OCI-LY1 (cell line): Measurements from ENCODE around the gene CDKN2AIPNL.

ENCODE experiments used
- H2AFZ ChIP-seq: fragments of 200-600 bp; sonication (generic), shearing (Covaris generic); 2 replicates; pipeline ENCODE4 v1.6.0; 2014; ENCODE audit warnings: antibody characterized with exemption, mild to moderate bottlenecking, low read length
- H3F3A ChIP-seq: fragments of 200-600 bp; sonication (generic), shearing (Covaris generic); 2 replicates; pipeline ENCODE4 v1.6.0; 2014; ENCODE audit warnings: mild to moderate bottlenecking, antibody characterized with exemption, low read length, moderate library complexity; ENCODE audit not compliant: insufficient read depth
- H3K27ac ChIP-seq: fragments of 200-600 bp; sonication (generic); 2 replicates; pipeline ENCODE4 v1.5.1; 2014; ENCODE audit warnings: low read length, mixed run types, mild to moderate bottlenecking, low read depth; ENCODE audit not compliant: poor library complexity, severe bottlenecking
- H3K27me3 ChIP-seq: fragments of 200-600 bp; sonication (generic); 2 replicates; pipeline ENCODE4 v1.6.0; 2014; ENCODE audit warnings: antibody characterized with exemption, mild to moderate bottlenecking, low read length, moderate library complexity; ENCODE audit not compliant: insufficient read depth
- H3K36me3 ChIP-seq: fragments of 200-600 bp; sonication (generic); 2 replicates; pipeline ENCODE4 v1.6.1; 2014; ENCODE audit warnings: mild to moderate bottlenecking, antibody characterized with exemption, low read length, moderate library complexity, mixed read lengths; ENCODE audit not compliant: insufficient read depth
- H3K4me1 ChIP-seq: fragments of 200-600 bp; sonication (generic); 2 replicates; pipeline ENCODE4 v1.5.1; 2014; ENCODE audit warnings: mild to moderate bottlenecking, low read length, moderate library complexity; ENCODE audit not compliant: insufficient read depth, severe bottlenecking
- H3K4me2 ChIP-seq: fragments of 200-600 bp; sonication (generic), shearing (Covaris generic); 2 replicates; pipeline ENCODE4 v1.6.1; 2014; ENCODE audit warnings: low read length
- H3K4me3 ChIP-seq: fragments of 200-600 bp; sonication (generic); 2 replicates; pipeline ENCODE4 v1.5.1; 2014; ENCODE audit warnings: low read length, low read depth, mild to moderate bottlenecking, mixed read lengths; ENCODE audit not compliant: poor library complexity, severe bottlenecking
- H3K79me2 ChIP-seq: fragments of 200-600 bp; shearing (Covaris generic); 2 replicates; pipeline ENCODE4 v1.6.1; 2016; ENCODE audit warnings: mixed run types, low read length, mixed read lengths; ENCODE audit not compliant: insufficient read depth
- H3K9ac ChIP-seq: fragments of 200-600 bp; sonication (generic), shearing (Covaris generic); 2 replicates; pipeline ENCODE4 v1.6.1; 2014; ENCODE audit warnings: mild to moderate bottlenecking, low read length, mixed read lengths
- H3K9me2 ChIP-seq: fragments of 200-600 bp; sonication (generic), shearing (Covaris generic); 2 replicates; pipeline ENCODE4 v1.6.1; 2014; ENCODE audit warnings: low read depth, mild to moderate bottlenecking, low read length, mixed read lengths
- H3K9me3 ChIP-seq: fragments of 200-600 bp; shearing (Covaris generic); 2 replicates; pipeline ENCODE4 v1.6.1; 2014; ENCODE audit warnings: low read length, mixed read lengths
- H4K20me1 ChIP-seq: fragments of 200-600 bp; sonication (generic), shearing (Covaris generic); 2 replicates; pipeline ENCODE4 v1.6.0; 2016; ENCODE audit warnings: mild to moderate bottlenecking, low read length; ENCODE audit not compliant: insufficient read depth
- CTCF ChIP-seq: fragments of 200-600 bp; sonication (generic), shearing (Covaris generic); IDR thresholded peaks from 2 replicates; pipeline ENCODE4 v1.5.1; 2017; ENCODE audit warnings: mild to moderate bottlenecking, antibody characterized with exemption, low read length, moderate library complexity, mixed read lengths
- EZH2 ChIP-seq: fragments of 200-600 bp; sonication (generic), shearing (Covaris generic); IDR thresholded peaks from 2 replicates; pipeline ENCODE4 v1.8.0; 2017; ENCODE audit warnings: borderline replicate concordance, mixed run types, mild to moderate bottlenecking, antibody characterized with exemption, low read length, moderate library complexity, mixed read lengths

CDKN2AIPNL gene

DNA sequence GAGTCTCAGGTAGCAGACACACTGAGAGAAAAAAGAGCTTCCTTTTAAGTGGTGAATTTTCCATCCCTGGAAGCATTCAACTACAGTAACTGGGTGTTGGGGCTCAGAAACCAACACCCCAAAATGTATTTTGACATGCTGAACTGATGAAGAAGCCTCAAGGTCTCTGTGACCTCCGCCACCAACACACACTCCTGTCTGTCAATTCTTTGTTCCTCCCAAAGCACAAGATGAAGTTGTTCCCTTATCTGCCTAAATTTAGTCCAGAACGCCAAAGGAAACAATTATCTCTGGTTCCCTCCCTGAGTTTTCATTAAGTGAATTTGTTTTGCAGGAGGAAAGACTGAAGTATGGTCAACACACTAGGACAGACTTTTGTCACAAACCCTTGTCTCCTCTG is 1.4 kb upstream of the CDKN2AIPNL start:
- Histone ChIP-seq H3K4me3 (no peak overlapping the region), H2AFZ (no peak overlapping the region), H3K36me3 (peaks cover 13% of the 10 kb centered on the region), H3K4me1 (peaks cover 26% of the 10 kb centered on the region), H3K79me2 (peaks cover 20% of the 10 kb centered on the region), H3K9ac (no peak overlapping the region), H3K9me2 (no peaks in the 10 kb centered on the region), H3K4me2 (no peak overlapping the region), H3F3A (no peaks in the 10 kb centered on the region), H3K27ac (no peak overlapping the region), H3K9me3 (no peaks in the 10 kb centered on the region), H4K20me1 (no peaks in the 10 kb centered on the region), H3K27me3 (no peaks in the 10 kb centered on the region)
- TF ChIP-seq CTCF (no peak), EZH2 (no peak)

DNA sequence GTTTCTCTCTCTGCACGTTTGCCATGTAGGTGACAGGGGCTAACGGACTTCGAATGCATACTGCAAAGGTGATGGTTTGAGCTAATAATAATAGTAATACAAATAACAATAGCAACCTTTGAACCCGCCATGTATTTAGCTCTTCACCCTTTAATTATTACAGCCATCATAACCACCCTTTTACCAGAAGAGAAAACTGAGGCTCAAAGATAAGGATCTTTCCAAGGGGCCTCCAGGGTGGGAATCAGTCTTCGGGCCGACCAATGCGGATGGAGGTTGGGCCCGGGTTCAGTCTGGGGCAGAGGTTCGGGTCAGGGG is 494 bp downstream of the CDKN2AIPNL start:
- Histone ChIP-seq H3K79me2 (peaks cover 20% of the 10 kb centered on the region), H3K4me2 (peak overlapping the region; percentile 86), H4K20me1 (no peaks in the 10 kb centered on the region), H3K27ac (no peak overlapping the region), H3K36me3 (peaks cover 26% of the 10 kb centered on the region; the same call in 1 of the 2 replicates), H3K9me3 (no peaks in the 10 kb centered on the region), H3K27me3 (no peaks in the 10 kb centered on the region), H2AFZ (no peak overlapping the region), H3K9ac (peak overlapping the region; percentile 74), H3K4me1 (peaks cover 26% of the 10 kb centered on the region), H3F3A (no peaks in the 10 kb centered on the region), H3K9me2 (no peaks in the 10 kb centered on the region), H3K4me3 (peak overlapping the region; percentile 81)
- no peak for TF ChIP-seq EZH2
- TF ChIP-seq CTCF: no peak

GRCh38 chr5:134410822-134411221 is 859 bp downstream of the CDKN2AIPNL start:
- no peaks in the 10 kb centered on the region for H3K9me2 ChIP-seq
- no peaks in the 10 kb centered on the region for H3K9me3 ChIP-seq
- no peaks in the 10 kb centered on the region for H3K27me3 ChIP-seq
- peak overlapping the region; percentile 81 for H3K4me3 ChIP-seq
- H3K4me1 ChIP-seq: peaks cover 26% of the 10 kb centered on the region
- peaks cover 30% of the 10 kb centered on the region; the same call in 1 of the 2 replicates for H3K36me3 ChIP-seq
- no peak overlapping the region for H3K27ac ChIP-seq
- TF ChIP-seq EZH2 (no peak), CTCF (no peak)
- no peaks in the 10 kb centered on the region for H3F3A ChIP-seq
- H3K4me2 ChIP-seq: peak overlapping the region; percentile 86
- no peak overlapping the region for H2AFZ ChIP-seq
- H4K20me1 ChIP-seq: no peaks in the 10 kb centered on the region
- peak overlapping the region; percentile 74 for H3K9ac ChIP-seq
- H3K79me2 ChIP-seq: peaks cover 20% of the 10 kb centered on the region
